Measurements from ENCODE around the gene CHD5. TPM values are rescaled to one million over a fixed set of nuclear protein-coding genes. Genes with fewer than 3 reads are reported as not detected.

CHD5 gene
- total and polyA plus RNA-seq, 2 of the 4 experiments (the other 2 are of a cell fraction), result under 0.01 to 0.09 TPM

GRCh38 chr1:6208723-6209660 lies 28.9 kb upstream of the CHD5 start:
- Histone ChIP-seq H3K27me3 (ENCODE audit: control insufficient read depth, insufficient read depth, low read length) (no peaks in the 10 kb centered on the region; the same call in 1 of the 2 replicates), H2BK120ac (ENCODE audit: low read depth, low read length) (no peak overlapping the region), H2AK9ac (replicated peaks; ENCODE audit: low read depth, low read length, poor library complexity) (peak overlapping the region; percentile 94), H2AFZ (replicated peaks; ENCODE audit: low read length, poor library complexity) (peak overlapping the region; percentile 92), H2BK15ac (ENCODE audit: low read depth, low read length) (no peak overlapping the region), H3K9ac (ENCODE audit: low read depth, low read length) (0 out of 2 replicates have a peak overlapping the region, but pooled peaks have one; percentile 18), H3K4me2 (ENCODE audit: low read depth, low read length) (peak overlapping the region; percentile 86), H2BK20ac (ENCODE audit: low read depth, low read length) (no peak overlapping the region), H4K8ac (ENCODE audit: low read depth in 2 of 2, low read length in 2 of 2) (peak overlapping the region; percentile 71 to 79; a peak in 2 of 4 replicates), H3K9me3 (ENCODE audit: control insufficient read depth, insufficient read depth, low read length) (no peaks in the 10 kb centered on the region), H3K36me3 (ENCODE audit: control insufficient read depth, insufficient read depth, low read length) (no peaks in the 10 kb centered on the region), H3K18ac (ENCODE audit: low read depth, low read length) (no peak overlapping the region), H3K14ac (replicated peaks; ENCODE audit: low read depth, low read length) (no peak overlapping the region), H4K91ac (ENCODE audit: insufficient read depth, low read depth, low read length) (0 out of 2 replicates have a peak overlapping the region, but pooled peaks have one; percentile 21), H2AK5ac (ENCODE audit: low read depth, low read length) (peak overlapping the region; percentile 62; the same call in 1 of the 2 replicates), H4K5ac (ENCODE audit: low read depth, low read length) (peak overlapping the region; percentile 56), H3K23ac (ENCODE audit: low read depth, low read length) (no peak overlapping the region), H3K4me1 (ENCODE audit: control insufficient read depth, insufficient read depth, low read length) (peaks cover 7% of the 10 kb centered on the region; the same call in 1 of the 2 replicates), H3K4ac (ENCODE audit: low read depth, low read length) (peak overlapping the region; percentile 65; the same call in 1 of the 2 replicates), H3K56ac (ENCODE audit: extremely low read depth, insufficient read depth, low read length) (no peak overlapping the region), H3K79me1 (ENCODE audit: low read depth in 1 of 2, low read length in 2 of 2) (no peaks in the 10 kb centered on the region; a peak in 1 of 4 replicates), H2BK5ac (ENCODE audit: low read depth, low read length, poor library complexity, severe bottlenecking) (no peak overlapping the region), H3K27ac (ENCODE audit: insufficient read depth, low read length) (no peak overlapping the region), H3K9me1 (ENCODE audit: insufficient read depth, low read length) (peaks cover 4% of the 10 kb centered on the region), H3K4me3 (ENCODE audit: insufficient read depth, low read depth, low read length) (peak overlapping the region; percentile 49), H4K20me1 (ENCODE audit: insufficient read depth, low read length) (no peaks in the 10 kb centered on the region; the same call in 1 of the 2 replicates)
- in situ Hi-C loops (cut with MboI; ENCODE audit: low sequenced_read_pairs) (no loop called here), dilution Hi-C loops (cut with HindIII; ENCODE audit: low sequenced_read_pairs, unreplicated experiment) (no loop called here), intact Hi-C loops (cut with micrococcal nuclease) (no loop called here)
- POLR2A ChIA-PET (ENCODE audit: unreplicated experiment), result no interaction called here
- no peak for TF ChIP-seq RCOR1 (IDR thresholded peaks at IDR 0.05; ENCODE audit: insufficient replicate concordance, low read length)
- TF ChIP-seq, protein P1, sequence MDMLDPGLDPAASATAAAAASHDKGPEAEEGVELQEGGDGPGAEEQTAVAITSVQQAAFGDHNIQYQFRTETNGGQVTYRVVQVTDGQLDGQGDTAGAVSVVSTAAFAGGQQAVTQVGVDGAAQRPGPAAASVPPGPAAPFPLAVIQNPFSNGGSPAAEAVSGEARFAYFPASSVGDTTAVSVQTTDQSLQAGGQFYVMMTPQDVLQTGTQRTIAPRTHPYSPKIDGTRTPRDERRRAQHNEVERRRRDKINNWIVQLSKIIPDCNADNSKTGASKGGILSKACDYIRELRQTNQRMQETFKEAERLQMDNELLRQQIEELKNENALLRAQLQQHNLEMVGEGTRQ (IDR thresholded peaks at IDR 0.05; ENCODE audit: low read depth, low read length), result peak; percentile 34; the same call in 1 of the 2 replicates
- TF ChIP-seq MAFK (IDR thresholded peaks at IDR 0.05; ENCODE audit: low read depth, low read length), result no peak
- no peak for TF ChIP-seq SMC3 (IDR thresholded peaks at IDR 0.05; ENCODE audit: low read depth, low read length)
- peak; percentile 61; the same call in 1 of the 2 replicates for TF ChIP-seq MXI1 (IDR thresholded peaks at IDR 0.05; ENCODE audit: borderline replicate concordance, low read depth, low read length)
- TF ChIP-seq, protein P2, sequence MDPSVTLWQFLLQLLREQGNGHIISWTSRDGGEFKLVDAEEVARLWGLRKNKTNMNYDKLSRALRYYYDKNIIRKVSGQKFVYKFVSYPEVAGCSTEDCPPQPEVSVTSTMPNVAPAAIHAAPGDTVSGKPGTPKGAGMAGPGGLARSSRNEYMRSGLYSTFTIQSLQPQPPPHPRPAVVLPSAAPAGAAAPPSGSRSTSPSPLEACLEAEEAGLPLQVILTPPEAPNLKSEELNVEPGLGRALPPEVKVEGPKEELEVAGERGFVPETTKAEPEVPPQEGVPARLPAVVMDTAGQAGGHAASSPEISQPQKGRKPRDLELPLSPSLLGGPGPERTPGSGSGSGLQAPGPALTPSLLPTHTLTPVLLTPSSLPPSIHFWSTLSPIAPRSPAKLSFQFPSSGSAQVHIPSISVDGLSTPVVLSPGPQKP (IDR thresholded peaks at IDR 0.05; ENCODE audit: borderline replicate concordance, low read depth, low read length), result no peak
- TF ChIP-seq RAD21 (IDR thresholded peaks at IDR 0.05; ENCODE audit: low read length), result peak; percentile 31
- TF ChIP-seq, protein P3, sequence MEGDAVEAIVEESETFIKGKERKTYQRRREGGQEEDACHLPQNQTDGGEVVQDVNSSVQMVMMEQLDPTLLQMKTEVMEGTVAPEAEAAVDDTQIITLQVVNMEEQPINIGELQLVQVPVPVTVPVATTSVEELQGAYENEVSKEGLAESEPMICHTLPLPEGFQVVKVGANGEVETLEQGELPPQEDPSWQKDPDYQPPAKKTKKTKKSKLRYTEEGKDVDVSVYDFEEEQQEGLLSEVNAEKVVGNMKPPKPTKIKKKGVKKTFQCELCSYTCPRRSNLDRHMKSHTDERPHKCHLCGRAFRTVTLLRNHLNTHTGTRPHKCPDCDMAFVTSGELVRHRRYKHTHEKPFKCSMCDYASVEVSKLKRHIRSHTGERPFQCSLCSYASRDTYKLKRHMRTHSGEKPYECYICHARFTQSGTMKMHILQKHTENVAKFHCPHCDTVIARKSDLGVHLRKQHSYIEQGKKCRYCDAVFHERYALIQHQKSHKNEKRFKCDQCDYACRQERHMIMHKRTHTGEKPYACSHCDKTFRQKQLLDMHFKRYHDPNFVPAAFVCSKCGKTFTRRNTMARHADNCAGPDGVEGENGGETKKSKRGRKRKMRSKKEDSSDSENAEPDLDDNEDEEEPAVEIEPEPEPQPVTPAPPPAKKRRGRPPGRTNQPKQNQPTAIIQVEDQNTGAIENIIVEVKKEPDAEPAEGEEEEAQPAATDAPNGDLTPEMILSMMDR (conservative IDR thresholded peaks at IDR 0.05; ENCODE audit: low read depth, low read length), result peak; percentile 49
- no peak for TF ChIP-seq CEBPB (IDR thresholded peaks at IDR 0.05; ENCODE audit: low read depth, low read length)
- peak; percentile 67; the same call in 1 of the 2 replicates for TF ChIP-seq BHLHE40 (IDR thresholded peaks at IDR 0.05; ENCODE audit: low read depth, low read length)
- no peak for TF ChIP-seq CHD1 (IDR thresholded peaks at IDR 0.05; ENCODE audit: low read depth, low read length)
- no TSS peak for BruUV-seq (replicated peaks)
- WGBS, 2 experiments (ENCODE audit: extremely low coverage in 2 of 2, insufficient read length in 1 of 2), result 7% methylated on average over 57 of the region's 99 CpGs; no CpG with 5 or more reads in 1 of the 2 experiments
- DNase-seq, result peak; percentile 42
- CTCF ChIA-PET, result interaction anchor here (1.0 kb wide), 1 partner anchor 15 kb away, joined by 3 read pairs; no protein-coding TSS in a partner anchor
- ATAC-seq (ENCODE audit: low read depth), result peak; percentile 63

Data from IMR-90 (cell line).